SK-N-MC (cell line): ENCODE data around the gene C1QTNF8.

Source experiments
- EZH2 ChIP-seq: fragments of 200-600 bp; sonication (generic); IDR thresholded peaks from one replicate; pipeline ENCODE4 v1.6.1; 2017; ENCODE audit warnings: antibody characterized with exemption
- FOXP2 ChIP-seq: optimal IDR thresholded peaks from 2 replicates; pipeline ENCODE3; 2011; ENCODE audit warnings: mild to moderate bottlenecking, moderate library complexity; ENCODE audit not compliant: insufficient read depth; ENCODE audit errors: extremely low read length, control extremely low read depth
- POLR2AphosphoS5 ChIP-seq: IDR thresholded peaks from 2 replicates; pipeline ENCODE4 v1.6.1; 2012; ENCODE audit warnings: mild to moderate bottlenecking, low read depth, low read length, borderline replicate concordance

DNA sequence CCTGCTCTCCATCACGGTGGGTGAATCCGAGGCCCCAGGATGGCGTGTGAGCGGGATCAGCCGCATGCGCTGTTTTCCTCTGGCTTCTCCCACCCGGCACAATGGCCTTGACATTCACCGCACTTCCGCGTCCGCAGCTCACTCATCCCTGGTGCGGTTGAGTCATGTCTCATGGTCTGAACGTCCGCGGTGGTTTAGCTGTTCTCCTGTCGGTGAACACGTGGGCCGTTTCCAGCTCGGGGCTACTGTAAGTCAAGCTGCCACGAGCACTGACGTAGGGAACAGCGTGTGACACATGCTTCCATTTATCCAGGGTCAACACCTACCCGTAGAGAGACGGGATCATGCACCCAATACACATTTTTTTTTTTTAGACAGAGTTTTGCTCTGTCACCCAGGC lies 41.6 kb upstream of the C1QTNF8 start:
- TF ChIP-seq POLR2AphosphoS5 (no peak), EZH2 (no peak), FOXP2 (no peak)
